HepG2 (cell line): ENCODE data around the gene PIGW. TPM values are rescaled to one million over a fixed set of nuclear protein-coding genes. Genes with fewer than 3 reads are reported as not detected.

Experiments used
- BHLHE40 ChIP-seq: IDR thresholded peaks from 2 replicates; pipeline ENCODE4 v1.6.1; 2011; ENCODE audit warnings: low read length, improper control_type of control experiment
- FOXC1 ChIP-seq: sonication (generic); formaldehyde crosslinking; IDR thresholded peaks from 2 replicates; pipeline ENCODE4 v1.8.0; 2022; ENCODE audit warnings: mild to moderate bottlenecking, missing genetic modification reagents, borderline replicate concordance
- FOXK2 ChIP-seq: fragments of 450-650 bp; IDR thresholded peaks from 2 replicates; pipeline ENCODE4 v1.6.1; 2016
- IRF2 ChIP-seq: IDR thresholded peaks from 2 replicates; pipeline ENCODE4 v1.6.1; 2018; ENCODE audit warnings: missing genetic modification reagents, missing compliant biosample characterization
- ISX ChIP-seq: sonication (generic); formaldehyde crosslinking; conservative IDR thresholded peaks from 2 replicates; pipeline ENCODE4 v1.5.0; 2020; ENCODE audit warnings: missing genetic modification reagents
- KAT8 ChIP-seq: IDR thresholded peaks from 2 replicates; pipeline ENCODE4 v1.6.1; 2016; ENCODE audit warnings: missing genetic modification reagents, missing compliant biosample characterization
- KDM5B ChIP-seq: sonication (generic); formaldehyde crosslinking; IDR thresholded peaks from 2 replicates; pipeline ENCODE4 v1.4.0; 2020; ENCODE audit warnings: missing genetic modification reagents, mild to moderate bottlenecking, borderline replicate concordance
- KLF6 ChIP-seq: IDR thresholded peaks from 2 replicates; pipeline ENCODE4 v1.8.0; 2016; ENCODE audit warnings: missing biosample characterization, missing genetic modification reagents
- MAFG ChIP-seq: sonication (generic); formaldehyde crosslinking; IDR thresholded peaks from 2 replicates; pipeline ENCODE4 v1.5.1; 2020; ENCODE audit warnings: mild to moderate bottlenecking, missing genetic modification reagents
- MED1 ChIP-seq: sonication (generic); formaldehyde crosslinking; IDR thresholded peaks from 2 replicates; pipeline ENCODE4 v1.4.0; 2020; ENCODE audit warnings: missing genetic modification reagents
- MYC ChIP-seq: sonication (generic); formaldehyde crosslinking; IDR thresholded peaks from 2 replicates; pipeline ENCODE4 v1.9.0; 2021; ENCODE audit warnings: missing genetic modification reagents, borderline replicate concordance
- NFE2L1 ChIP-seq: sonication (generic); formaldehyde crosslinking; IDR thresholded peaks from 2 replicates; pipeline ENCODE4 v1.4.0; 2020; ENCODE audit warnings: missing genetic modification reagents, mild to moderate bottlenecking, borderline replicate concordance
- NFE2L2 ChIP-seq: fragments of 150-350 bp; IDR thresholded peaks from 2 replicates; pipeline ENCODE4 v1.6.1; 2014; ENCODE audit warnings: low read length
- PBX2 ChIP-seq: IDR thresholded peaks from 2 replicates; pipeline ENCODE4 v1.6.1; 2016; ENCODE audit warnings: control low read depth
- PHF5A ChIP-seq: IDR thresholded peaks from one replicate; pipeline ENCODE4 v1.6.1; 2018; ENCODE audit warnings: low read depth, missing genetic modification reagents; ENCODE audit not compliant: unreplicated experiment
- RFX3 ChIP-seq: IDR thresholded peaks from 2 replicates; pipeline ENCODE4 v1.6.1; 2016; ENCODE audit warnings: missing biosample characterization, missing genetic modification reagents
- ZNF292 ChIP-seq: sonication (generic); formaldehyde crosslinking; IDR thresholded peaks from 2 replicates; pipeline ENCODE4 v1.8.1; 2022; ENCODE audit warnings: mild to moderate bottlenecking, low read depth, missing genetic modification reagents, borderline replicate concordance
- ZNF333 ChIP-seq: sonication (generic); formaldehyde crosslinking; IDR thresholded peaks from 2 replicates; pipeline ENCODE4 v1.4.0; 2020; ENCODE audit warnings: mild to moderate bottlenecking, missing genetic modification reagents, borderline replicate concordance
- ZNF556 ChIP-seq: sonication (generic); formaldehyde crosslinking; IDR thresholded peaks from 2 replicates; pipeline ENCODE4 v1.4.0; 2020; ENCODE audit warnings: mild to moderate bottlenecking, missing genetic modification reagents, borderline replicate concordance
- polyA plus RNA-seq, 8 experiments: library from polyadenylated mRNA; depleted of rRNA in 3 of 8; stranded (reverse) in 7 of 8; unstranded in 1 of 8; fragments of >200 nt; fragmentation: Illumina TruSeq in 4 of 8; extraction: Trizol in 4 of 8; gene quantifications; 2 replicates each; pipeline versions ENCODE4 v1.2.1 to v1.2.3, GENCODE V29; 2011 to 2016; ENCODE audit warnings: low read depth in 4 of 8, missing spikeins in 1 of 8, mixed read lengths in 1 of 8; ENCODE audit not compliant: insufficient read depth in 1 of 8
- total RNA-seq, 5 experiments: library from RNA; depleted of rRNA; stranded (reverse); fragments of >200 nt; fragmentation: Illumina TruSeq; extraction: Trizol; gene quantifications; 2 replicates each; pipeline ENCODE4 v1.2.3, GENCODE V29; 2016; ENCODE audit warnings: low read depth in 1 of 5
- TF ChIP-seq, protein P1 (sequence below): sonication (generic); formaldehyde crosslinking; IDR thresholded peaks from 2 replicates; pipeline ENCODE4 v1.4.0; 2020; ENCODE audit warnings: mild to moderate bottlenecking, missing genetic modification reagents
- TF ChIP-seq, protein P2 (sequence below): sonication (generic); formaldehyde crosslinking; IDR thresholded peaks from 2 replicates; pipeline ENCODE4 v1.4.0; 2020; ENCODE audit warnings: missing genetic modification reagents
- TF ChIP-seq, protein P3 (sequence below): sonication (generic); formaldehyde crosslinking; IDR thresholded peaks from 2 replicates; pipeline ENCODE4 v1.4.0; 2020; ENCODE audit warnings: missing genetic modification reagents

Gene PIGW
- total and polyA plus RNA-seq, 2 of the 13 experiments (the other 11 are each of a cell fraction or from before 2014, with no cell fraction given), result 9.0 to 24.0 TPM

- TF ChIP-seq ZNF556 (CRISPR knock-in tag), result no peak; the same call in 1 of the 2 replicates
- TF ChIP-seq MAFG, result no peak
- TF ChIP-seq, protein P1, sequence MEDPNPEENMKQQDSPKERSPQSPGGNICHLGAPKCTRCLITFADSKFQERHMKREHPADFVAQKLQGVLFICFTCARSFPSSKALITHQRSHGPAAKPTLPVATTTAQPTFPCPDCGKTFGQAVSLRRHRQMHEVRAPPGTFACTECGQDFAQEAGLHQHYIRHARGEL (CRISPR knock-in tag), result no peak
- TF ChIP-seq FOXK2, result no peak
- no peak for TF ChIP-seq NFE2L2
- TF ChIP-seq PBX2 (CRISPR knock-in tag), result no peak
- no peak; the same call in 1 of the 2 replicates for TF ChIP-seq KLF6 (CRISPR knock-in tag)
- TF ChIP-seq ZNF292 (CRISPR knock-in tag), result no peak
- TF ChIP-seq MED1, result no peak; the same call in 1 of the 2 replicates
- TF ChIP-seq ISX, result no peak
- peak; percentile 32 for TF ChIP-seq FOXC1
- TF ChIP-seq BHLHE40, result no peak
- TF ChIP-seq, protein P2, sequence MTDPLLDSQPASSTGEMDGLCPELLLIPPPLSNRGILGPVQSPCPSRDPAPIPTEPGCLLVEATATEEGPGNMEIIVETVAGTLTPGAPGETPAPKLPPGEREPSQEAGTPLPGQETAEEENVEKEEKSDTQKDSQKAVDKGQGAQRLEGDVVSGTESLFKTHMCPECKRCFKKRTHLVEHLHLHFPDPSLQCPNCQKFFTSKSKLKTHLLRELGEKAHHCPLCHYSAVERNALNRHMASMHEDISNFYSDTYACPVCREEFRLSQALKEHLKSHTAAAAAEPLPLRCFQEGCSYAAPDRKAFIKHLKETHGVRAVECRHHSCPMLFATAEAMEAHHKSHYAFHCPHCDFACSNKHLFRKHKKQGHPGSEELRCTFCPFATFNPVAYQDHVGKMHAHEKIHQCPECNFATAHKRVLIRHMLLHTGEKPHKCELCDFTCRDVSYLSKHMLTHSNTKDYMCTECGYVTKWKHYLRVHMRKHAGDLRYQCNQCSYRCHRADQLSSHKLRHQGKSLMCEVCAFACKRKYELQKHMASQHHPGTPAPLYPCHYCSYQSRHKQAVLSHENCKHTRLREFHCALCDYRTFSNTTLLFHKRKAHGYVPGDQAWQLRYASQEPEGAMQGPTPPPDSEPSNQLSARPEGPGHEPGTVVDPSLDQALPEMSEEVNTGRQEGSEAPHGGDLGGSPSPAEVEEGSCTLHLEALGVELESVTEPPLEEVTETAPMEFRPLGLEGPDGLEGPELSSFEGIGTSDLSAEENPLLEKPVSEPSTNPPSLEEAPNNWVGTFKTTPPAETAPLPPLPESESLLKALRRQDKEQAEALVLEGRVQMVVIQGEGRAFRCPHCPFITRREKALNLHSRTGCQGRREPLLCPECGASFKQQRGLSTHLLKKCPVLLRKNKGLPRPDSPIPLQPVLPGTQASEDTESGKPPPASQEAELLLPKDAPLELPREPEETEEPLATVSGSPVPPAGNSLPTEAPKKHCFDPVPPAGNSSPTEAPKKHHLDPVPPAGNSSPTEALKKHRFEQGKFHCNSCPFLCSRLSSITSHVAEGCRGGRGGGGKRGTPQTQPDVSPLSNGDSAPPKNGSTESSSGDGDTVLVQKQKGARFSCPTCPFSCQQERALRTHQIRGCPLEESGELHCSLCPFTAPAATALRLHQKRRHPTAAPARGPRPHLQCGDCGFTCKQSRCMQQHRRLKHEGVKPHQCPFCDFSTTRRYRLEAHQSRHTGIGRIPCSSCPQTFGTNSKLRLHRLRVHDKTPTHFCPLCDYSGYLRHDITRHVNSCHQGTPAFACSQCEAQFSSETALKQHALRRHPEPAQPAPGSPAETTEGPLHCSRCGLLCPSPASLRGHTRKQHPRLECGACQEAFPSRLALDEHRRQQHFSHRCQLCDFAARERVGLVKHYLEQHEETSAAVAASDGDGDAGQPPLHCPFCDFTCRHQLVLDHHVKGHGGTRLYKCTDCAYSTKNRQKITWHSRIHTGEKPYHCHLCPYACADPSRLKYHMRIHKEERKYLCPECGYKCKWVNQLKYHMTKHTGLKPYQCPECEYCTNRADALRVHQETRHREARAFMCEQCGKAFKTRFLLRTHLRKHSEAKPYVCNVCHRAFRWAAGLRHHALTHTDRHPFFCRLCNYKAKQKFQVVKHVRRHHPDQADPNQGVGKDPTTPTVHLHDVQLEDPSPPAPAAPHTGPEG, result no peak
- TF ChIP-seq, protein P3, sequence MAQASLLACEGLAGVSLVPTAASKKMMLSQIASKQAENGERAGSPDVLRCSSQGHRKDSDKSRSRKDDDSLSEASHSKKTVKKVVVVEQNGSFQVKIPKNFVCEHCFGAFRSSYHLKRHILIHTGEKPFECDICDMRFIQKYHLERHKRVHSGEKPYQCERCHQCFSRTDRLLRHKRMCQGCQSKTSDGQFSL (CRISPR knock-in tag), result no peak
- no peak; the same call in 1 of the 2 replicates for TF ChIP-seq MYC
- no peak for TF ChIP-seq PHF5A
- peak; percentile 9; the same call in 1 of the 2 replicates for TF ChIP-seq KDM5B
- no peak for TF ChIP-seq NFE2L1 (CRISPR knock-in tag)
- no peak; the same call in 1 of the 2 replicates for TF ChIP-seq KAT8 (CRISPR knock-in tag)
- no peak for TF ChIP-seq RFX3
- no peak for TF ChIP-seq ZNF333 (CRISPR knock-in tag)
- peak; percentile 13; the same call in 1 of the 2 replicates for TF ChIP-seq IRF2
Measured at GRCh38 chr17:36533935-36534839, 600 bp upstream of the PIGW start (continued).
